K562 (cell line): ENCODE results near the gene ATRX. TPM values are rescaled to one million over a fixed set of nuclear protein-coding genes. Genes with fewer than 3 reads are reported as not detected.

Experiments used
- CCNT2 ChIP-seq: IDR thresholded peaks from 2 replicates; pipeline ENCODE4 v1.6.1; 2011; ENCODE audit warnings: borderline replicate concordance, low read depth, mild to moderate bottlenecking, moderate library complexity, mixed read lengths, low read length; ENCODE audit not compliant: insufficient read length; ENCODE audit errors: extremely low read depth
- CHCHD3 ChIP-seq: fragments of 250-450 bp; sonication (Bioruptor Pico); IDR thresholded peaks from 2 replicates; pipeline ENCODE4 v2.1.2; 2022; ENCODE audit warnings: mild to moderate bottlenecking
- CREB3L1 ChIP-seq: fragments of 450-650 bp; IDR thresholded peaks from 2 replicates; pipeline ENCODE4 v1.6.1; 2014; ENCODE audit warnings: low read depth, mild to moderate bottlenecking, moderate library complexity, borderline replicate concordance
- CXXC5 ChIP-seq: fragments of 250-450 bp; sonication (Bioruptor Pico); IDR thresholded peaks from 2 replicates; pipeline ENCODE4 v1.8.0; 2022; ENCODE audit warnings: inconsistent platforms, mild to moderate bottlenecking, moderate library complexity
- E2F4 ChIP-seq: sonication (generic); formaldehyde crosslinking; IDR thresholded peaks from 2 replicates; pipeline ENCODE4 v1.8.0; 2022; ENCODE audit warnings: mild to moderate bottlenecking, low read depth, missing genetic modification reagents
- E2F6 ChIP-seq, 2 experiments: IDR thresholded peaks; 2 replicates each; pipeline ENCODE4 v1.6.1; 2011; ENCODE audit warnings: borderline replicate concordance in 1 of 2, control low read depth in 1 of 2, low read depth in 1 of 2, low read length in 1 of 2, mild to moderate bottlenecking in 1 of 2, mixed read lengths in 1 of 2, moderate library complexity in 1 of 2; ENCODE audit not compliant: insufficient read depth in 1 of 2, insufficient read length in 1 of 2, poor library complexity in 1 of 2, severe bottlenecking in 1 of 2; ENCODE audit errors: extremely low read depth in 1 of 2
- EGR1 ChIP-seq: fragments of 450-650 bp; conservative IDR thresholded peaks from 2 replicates; pipeline ENCODE4 v1.6.1; 2017; ENCODE audit warnings: mild to moderate bottlenecking
- ELK1 ChIP-seq: sonication (generic); formaldehyde crosslinking; IDR thresholded peaks from 2 replicates; pipeline ENCODE4 v1.8.1; 2022; ENCODE audit warnings: missing genetic modification reagents
- HBP1 ChIP-seq: fragments of 450-650 bp; formaldehyde crosslinking; IDR thresholded peaks from 2 replicates; pipeline ENCODE4 v1.4.0; 2022; ENCODE audit warnings: missing genetic modification characterization
- HDAC6 ChIP-seq: IDR thresholded peaks from 2 replicates; pipeline ENCODE4 v1.6.1; 2012; ENCODE audit warnings: low read depth, mild to moderate bottlenecking, control low read depth, inconsistent platforms, low read length, moderate library complexity
- KLF16 ChIP-seq: IDR thresholded peaks from 2 replicates; pipeline ENCODE4 v1.6.1; 2016; ENCODE audit warnings: antibody characterized with exemption
- PML ChIP-seq: IDR thresholded peaks from 2 replicates; pipeline ENCODE4 v1.6.1; 2012; ENCODE audit warnings: low read length, inconsistent platforms
- POLR2G ChIP-seq: fragments of 200-400 bp; formaldehyde crosslinking; IDR thresholded peaks from 2 replicates; pipeline ENCODE4 v1.6.1; 2017; ENCODE audit warnings: low read depth, mild to moderate bottlenecking, antibody characterized with exemption, low read length, moderate library complexity
- POLR3G ChIP-seq: IDR thresholded peaks from 2 replicates; pipeline ENCODE4 v1.6.1; 2011; ENCODE audit not compliant: insufficient read length, insufficient replicate concordance; ENCODE audit errors: extremely low read depth
- SMAD4 ChIP-seq: fragments of 250-450 bp; sonication (Bioruptor Pico); conservative IDR thresholded peaks from 2 replicates; pipeline ENCODE4 v1.8.0; 2021; ENCODE audit warnings: inconsistent platforms, mild to moderate bottlenecking, moderate library complexity
- TSC22D4 ChIP-seq: fragments of 450-650 bp; IDR thresholded peaks from 2 replicates; pipeline ENCODE4 v1.6.1; 2016; ENCODE audit warnings: missing genetic modification characterization, missing biosample characterization, control low read depth
- ZBED1 ChIP-seq: IDR thresholded peaks from 2 replicates; pipeline ENCODE4 v1.6.1; 2014
- ZNF354B ChIP-seq: fragments of 250-450 bp; sonication (Bioruptor Pico); IDR thresholded peaks from 2 replicates; pipeline ENCODE4 v1.4.0; 2020
- ZNF740 ChIP-seq, 3 experiments: fragments of 200-800 bp in 1 of 3; sonication (Bioruptor generic) in 1 of 3; sonication (generic) in 1 of 3; formaldehyde crosslinking in 1 of 3; IDR thresholded peaks; 2 replicates each; pipeline versions ENCODE4 v1.6.1 to v1.8.0; 2016 to 2022; ENCODE audit warnings: mild to moderate bottlenecking in 2 of 3, missing compliant biosample characterization in 2 of 3, missing genetic modification characterization in 2 of 3, missing genetic modification reagents in 1 of 3
- polyA plus RNA-seq, 8 experiments: library from polyadenylated mRNA; depleted of rRNA in 4 of 8; stranded (reverse) in 5 of 8; unstranded in 3 of 8; fragments of >200 nt; fragmentation: Nextera tagmentation in 2 of 8; fragmentation: Illumina TruSeq in 1 of 8; extraction: Ambion mirVana in 2 of 8; extraction: Trizol in 1 of 8; gene quantifications; 2 replicates each; pipeline versions ENCODE4 v1.2.1 to v1.2.3, GENCODE V29; 2011 to 2014; ENCODE audit warnings: inconsistent platforms in 1 of 8, missing spikeins in 1 of 8
- total RNA-seq, 7 experiments: library from RNA; depleted of rRNA in 6 of 7; stranded (reverse); fragments of >200 nt in 6 of 7; fragmentation: Illumina TruSeq in 2 of 7; extraction: Trizol in 2 of 7; gene quantifications; 2 replicates each; pipeline versions ENCODE4 v1.2.1 to v1.2.3, GENCODE V29; 2011 to 2021; ENCODE audit warnings: low replicate concordance in 1 of 7

ATRX gene
- total and polyA plus RNA-seq, 9 of the 15 experiments (the other 6 are each of a cell fraction or from before 2014, with no cell fraction given) = 7.7 to 23.1 (median 20.2) TPM

GRCh38 chrX:77527233-77528001 is 258.6 kb downstream of the ATRX start (continued):
- TF ChIP-seq E2F4 (CRISPR knock-in tag) (no peak), HBP1 (no peak), ZNF740 (CRISPR knock-in tag; IDR thresholded peaks at IDR 0.05) (no peak), ZNF740 (tag; IDR thresholded peaks at IDR 0.05) (no peak), HDAC6 (no peak), ZNF354B (CRISPR knock-in tag) (no peak), POLR2G (peak; percentile 53), TSC22D4 (tag) (no peak), PML (no peak), ELK1 (CRISPR knock-in tag) (no peak), CCNT2 (no peak), EGR1 (0 out of 2 replicates have a peak, but pooled peaks have one; percentile 13), CHCHD3 (CRISPR knock-in tag) (no peak), KLF16 (peak; percentile 10; the same call in 1 of the 2 replicates), SMAD4 (peak; percentile 52; the same call in 1 of the 2 replicates), E2F6 (IDR thresholded peaks at IDR 0.05; ENCODE audit: borderline replicate concordance in 1 of 2, extremely low read depth in 1 of 2, insufficient read depth in 1 of 2, insufficient read length in 1 of 2, low read depth in 1 of 2, low read length in 1 of 2, poor library complexity in 1 of 2, severe bottlenecking in 1 of 2) (no peak), ZBED1 (no peak), POLR3G (no peak), CREB3L1 (no peak; the same call in 1 of the 2 replicates), CXXC5 (CRISPR knock-in tag) (peak; percentile 53)
